C1 segment of cervical spinal cord (tissue), 14 donors: Measurements from ENCODE around the gene MINDY4.

ENCODE experiments used
- DNase-seq, 14 donors: peaks; one replicate each; lab custom pipeline; 2025; lab: John Stamatoyannopoulos, UW

The MINDY4 gene

GRCh38 chr7:30913821-30914515, 142.8 kb downstream of the MINDY4 start:
- DNase-seq: no peak

GRCh38 chr7:30914596-30914995, 143.4 kb downstream of the MINDY4 start:
- peak in 3 of 14 donors; percentile 2 to 60 (median 25) for DNase-seq

- DNase-seq: no peak
Measured at GRCh38 chr7:30915005-30915601, 143.9 kb downstream of the MINDY4 start.

GRCh38 chr7:30915751-30916150, 144.5 kb downstream of the MINDY4 start:
- no peak for DNase-seq

GRCh38 chr7:30916255-30916654, 145.0 kb downstream of the MINDY4 start:
- no peak for DNase-seq

- DNase-seq: peak in 1 of 14 donors; percentile 30
Measured at GRCh38 chr7:30916767-30917166, 145.6 kb downstream of the MINDY4 start.

GRCh38 chr7:30917216-30917893, 146.1 kb downstream of the MINDY4 start:
- no peak for DNase-seq

- DNase-seq: peak in 2 of 14 donors; percentile 44 to 75
Measured at GRCh38 chr7:30918676-30919075, 147.5 kb downstream of the MINDY4 start.

- peak in 1 of 14 donors; percentile 41 for DNase-seq
Measured at GRCh38 chr7:30920021-30920583, 148.9 kb downstream of the MINDY4 start.

GRCh38 chr7:30920584-30921539, 149.6 kb downstream of the MINDY4 start:
- DNase-seq: peak in 1 of 14 donors; percentile 55

- no peak for DNase-seq
Measured at GRCh38 chr7:30921540-30922401, 150.6 kb downstream of the MINDY4 start.

- no peak for DNase-seq
Measured at GRCh38 chr7:30922596-30922995, 151.4 kb downstream of the MINDY4 start.

GRCh38 chr7:30923009-30923773, 152.0 kb downstream of the MINDY4 start:
- no peak for DNase-seq

- no peak for DNase-seq
Measured at GRCh38 chr7:30923774-30924413, 152.7 kb downstream of the MINDY4 start.

- no peak for DNase-seq
Measured at GRCh38 chr7:30924624-30925023, 153.4 kb downstream of the MINDY4 start.

GRCh38 chr7:30925117-30925516, 153.9 kb downstream of the MINDY4 start:
- DNase-seq: no peak

GRCh38 chr7:30925913-30926312, 154.7 kb downstream of the MINDY4 start:
- DNase-seq: no peak

GRCh38 chr7:30926313-30926712, 155.1 kb downstream of the MINDY4 start:
- no peak for DNase-seq

- no peak for DNase-seq
Measured at GRCh38 chr7:30927040-30927439, 155.8 kb downstream of the MINDY4 start.
